Stimulated activated CD4-positive, alpha-beta T cell treated with anti-CD3 and anti-CD28 coated beads, Interleukin-4, amount 100 ng/mL, for 1 hour (primary cell): ENCODE measurements around the gene TNFRSF8.

Experiments used
- DNase-seq: peaks from one replicate; pipeline ENCODE4 v3.0.0-alpha.2; 2020

Gene TNFRSF8

DNA sequence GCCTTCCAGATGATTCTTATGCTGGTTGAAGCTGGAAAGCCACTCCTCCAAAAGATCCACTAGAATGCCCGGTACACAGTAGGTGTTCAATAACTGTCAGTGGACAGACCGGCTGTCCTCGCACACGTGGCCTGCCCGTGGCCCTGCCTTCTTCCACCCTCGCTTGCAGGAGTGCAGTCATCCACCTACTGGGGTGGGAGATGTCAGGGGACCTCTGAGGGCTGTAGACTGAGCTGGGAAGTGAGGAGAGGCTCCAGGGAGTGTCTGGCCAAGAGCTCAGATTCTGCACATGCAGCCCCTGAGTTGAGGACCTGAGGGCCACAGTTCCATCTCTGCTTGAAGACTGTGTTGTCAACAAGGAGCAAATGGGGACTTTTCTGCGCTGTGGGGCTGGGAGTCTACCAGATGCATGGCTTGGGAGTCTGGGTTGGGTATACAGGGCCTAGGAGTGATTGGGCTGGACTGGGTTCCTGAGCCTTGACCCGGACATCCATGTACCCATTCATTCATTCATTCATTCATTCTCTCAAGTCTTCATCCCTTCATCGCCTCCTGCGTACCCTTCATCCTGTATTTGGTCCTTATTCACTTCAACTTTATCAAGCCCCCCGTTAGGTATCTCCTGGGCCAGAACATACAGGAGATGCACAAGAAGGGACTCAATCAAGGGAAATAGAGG, 99.5 kb downstream of the TNFRSF8 start:
- no peak for DNase-seq

GRCh38 chr1:12163210-12163609, 100.1 kb downstream of the TNFRSF8 start:
- no peak for DNase-seq

GRCh38 chr1:12164210-12164609, 101.1 kb downstream of the TNFRSF8 start:
- DNase-seq: no peak

- no peak for DNase-seq
These were observed 102.2 kb downstream of the TNFRSF8 start for GRCh38 chr1:12165342-12165741.

- DNase-seq: peak; percentile 77
These were observed 103.9 kb downstream of the TNFRSF8 start, which contains the start of gene TNFRSF1B for GRCh38 chr1:12166834-12167492. Gene TNFRSF1B (plus strand): TSS chr1:12166991. CDS start chr1:12167092, 101 bp downstream.

GRCh38 chr1:12167493-12168429, 104.7 kb downstream of the TNFRSF8 start:
- DNase-seq: peak; percentile 40

GRCh38 chr1:12168451-12169160, 105.5 kb downstream of the TNFRSF8 start:
- no peak for DNase-seq

DNA sequence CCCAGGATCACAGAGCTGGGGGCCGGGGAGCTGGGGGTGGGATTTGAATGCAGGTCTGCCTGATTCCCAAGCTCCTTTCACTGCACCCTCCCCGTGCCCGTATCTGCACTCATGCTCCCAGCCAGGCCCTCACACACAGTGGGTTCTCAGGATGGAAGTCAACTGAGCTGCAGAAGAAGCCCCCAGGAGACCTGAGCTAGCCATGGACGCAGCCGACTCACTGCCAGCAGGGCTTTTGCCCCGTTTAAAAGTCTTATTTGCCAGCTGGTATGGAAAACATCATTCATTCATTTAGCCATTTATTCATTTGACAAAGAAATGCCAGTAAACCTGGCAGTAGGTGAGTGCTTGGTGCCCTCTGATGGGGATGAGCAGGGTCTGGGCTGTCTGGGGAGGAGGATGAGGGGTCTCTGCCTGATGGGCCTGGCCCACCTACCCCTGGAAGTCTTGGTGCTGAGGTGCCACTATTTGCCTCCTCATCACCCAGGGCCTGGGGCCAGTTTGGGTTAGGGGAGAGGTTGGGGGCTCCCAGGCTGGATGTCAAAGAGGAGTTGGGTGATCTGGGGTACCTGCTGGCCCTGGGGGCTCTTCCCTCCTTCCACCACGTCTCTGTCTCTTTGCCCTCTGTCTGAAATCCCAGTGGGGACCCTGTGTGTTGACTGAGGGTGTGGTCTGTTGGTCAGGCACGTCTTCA, 106.5 kb downstream of the TNFRSF8 start:
- no peak for DNase-seq

DNA sequence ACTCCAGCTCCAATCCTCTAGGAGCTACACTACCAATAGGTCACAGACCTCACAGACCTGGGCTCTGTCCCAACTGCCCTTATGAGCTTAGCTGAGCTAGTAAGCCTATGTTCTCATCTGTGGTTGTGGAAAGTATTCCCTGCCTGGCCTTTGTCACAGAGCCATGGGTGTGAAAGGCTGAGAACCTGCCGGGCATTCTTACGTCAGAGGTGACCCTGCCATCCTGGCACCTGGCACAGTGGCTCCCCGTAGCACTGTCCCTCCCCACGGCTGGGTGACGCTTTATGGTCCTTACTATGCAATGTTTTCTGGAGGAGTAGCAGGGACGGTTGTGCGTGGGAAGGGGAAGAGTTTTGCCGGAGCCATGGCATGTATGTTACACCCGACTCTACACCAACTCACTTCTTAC, 107.2 kb downstream of the TNFRSF8 start:
- DNase-seq: no peak

GRCh38 chr1:12171206-12172041, 108.3 kb downstream of the TNFRSF8 start:
- no peak for DNase-seq

GRCh38 chr1:12172042-12172851, 109.1 kb downstream of the TNFRSF8 start:
- DNase-seq: no peak

- no peak for DNase-seq
These were observed 110.0 kb downstream of the TNFRSF8 start for GRCh38 chr1:12173041-12173509.

- peak; percentile 75 for DNase-seq
These were observed 110.6 kb downstream of the TNFRSF8 start for GRCh38 chr1:12173631-12174121.

DNA sequence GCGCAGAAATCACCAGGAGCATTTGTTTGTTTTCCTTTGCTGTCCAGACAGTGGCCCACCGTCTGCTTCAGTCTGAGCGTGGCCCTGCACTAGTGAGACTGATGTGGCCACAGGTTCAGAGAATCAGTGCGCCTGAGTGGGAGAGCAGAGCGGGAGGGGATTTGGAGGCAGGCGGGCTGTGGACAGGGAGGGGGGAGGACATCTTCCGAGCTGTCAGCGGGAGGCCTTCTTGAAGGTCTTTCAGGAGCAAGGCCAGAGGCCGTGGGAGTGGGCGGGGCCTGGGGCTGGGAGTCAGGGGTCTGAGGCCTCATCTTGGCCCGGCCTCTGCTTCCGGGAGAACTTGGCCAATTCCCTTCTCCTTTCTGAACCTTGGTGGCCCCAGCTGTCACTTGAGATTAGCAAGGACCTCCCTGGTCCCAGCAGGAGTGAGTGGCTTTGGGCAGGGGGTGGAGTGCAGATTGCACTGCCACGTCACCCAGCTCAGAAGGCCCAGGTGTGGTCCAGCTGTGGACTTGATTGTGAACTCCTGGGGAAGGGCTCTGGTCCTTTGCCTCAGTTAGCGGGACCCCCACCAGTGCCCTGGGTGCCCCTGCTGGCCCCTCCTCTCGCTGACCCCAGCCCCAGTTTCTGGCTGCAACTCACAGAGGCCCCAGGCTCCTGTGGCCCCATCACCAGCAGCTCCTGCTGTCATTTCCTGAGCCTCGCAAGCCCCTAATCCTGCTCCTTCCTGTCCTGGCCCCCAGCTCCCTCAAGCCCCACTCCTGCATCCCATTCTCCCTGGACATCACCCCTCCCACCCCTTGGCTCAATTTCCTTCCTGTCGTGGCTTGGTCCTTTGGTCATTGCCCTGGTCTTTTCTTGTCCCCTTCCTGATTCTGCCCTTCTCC, 112.1 kb downstream of the TNFRSF8 start:
- DNase-seq: no peak

DNA sequence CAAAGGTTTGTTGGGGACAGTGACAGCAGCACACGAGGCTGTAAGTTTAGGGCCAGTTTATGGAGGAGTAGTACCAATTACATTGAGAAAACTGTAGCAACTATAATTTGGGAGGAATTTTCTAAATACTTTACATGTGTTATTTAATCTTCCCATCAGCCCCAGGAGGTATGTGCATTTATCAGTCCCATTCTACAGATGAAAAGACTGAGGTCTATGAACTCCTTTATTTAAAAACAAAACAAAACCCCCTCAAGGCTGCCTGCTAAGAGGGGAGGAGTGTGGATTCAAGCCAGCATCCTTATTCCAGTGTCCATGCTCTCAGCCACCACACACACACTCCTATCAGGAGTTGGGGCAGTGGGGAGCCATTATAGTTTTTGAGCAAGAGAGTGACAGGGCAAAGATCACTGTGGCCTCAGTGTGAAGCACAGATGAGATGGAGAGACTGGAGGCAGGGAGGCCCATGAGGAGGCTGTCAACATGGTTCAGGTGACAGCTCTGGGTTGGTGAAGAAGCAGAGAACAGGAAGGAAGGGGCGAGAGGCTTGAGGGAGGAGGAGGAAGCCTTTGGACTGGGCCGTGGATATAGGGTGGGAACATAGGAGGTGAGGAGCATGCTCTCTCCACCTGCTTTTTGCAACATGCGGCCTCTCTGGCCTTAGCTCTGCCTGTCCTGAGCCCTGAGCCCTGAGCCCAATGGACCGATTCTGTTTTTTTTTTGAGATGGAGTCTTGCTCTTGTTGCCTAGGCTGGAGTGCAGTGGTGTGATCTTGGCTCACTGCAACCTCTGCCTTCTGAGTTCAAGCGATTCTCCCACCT, 113.4 kb downstream of the TNFRSF8 start:
- DNase-seq: no peak

- DNase-seq: no peak
These were observed 114.3 kb downstream of the TNFRSF8 start for GRCh38 chr1:12177156-12177998.

DNA sequence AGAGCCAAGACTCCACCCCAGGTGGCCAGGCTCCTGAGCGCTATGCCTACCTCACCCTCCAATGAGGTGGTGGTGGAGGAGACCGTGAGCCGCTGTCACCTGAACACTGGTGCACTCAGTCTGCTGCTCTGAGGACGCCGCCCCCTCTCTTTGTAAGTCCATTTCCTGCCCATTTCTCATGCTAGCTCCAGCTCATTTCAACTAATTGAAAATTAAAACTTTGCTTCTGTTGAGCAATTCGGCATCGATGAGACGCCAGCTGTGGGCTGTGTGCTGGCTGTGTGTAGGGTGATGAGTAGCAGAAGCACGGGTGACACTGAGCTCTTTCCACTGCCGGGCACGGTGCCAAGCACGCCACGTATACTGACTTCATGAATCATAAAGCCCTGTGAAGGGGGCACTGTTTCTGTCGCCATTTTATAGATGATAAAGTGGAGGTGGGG, 114.9 kb downstream of the TNFRSF8 start:
- peak; percentile 97 for DNase-seq
